ENCODE measurements around the gene UNKL.

Gene UNKL

DNA sequence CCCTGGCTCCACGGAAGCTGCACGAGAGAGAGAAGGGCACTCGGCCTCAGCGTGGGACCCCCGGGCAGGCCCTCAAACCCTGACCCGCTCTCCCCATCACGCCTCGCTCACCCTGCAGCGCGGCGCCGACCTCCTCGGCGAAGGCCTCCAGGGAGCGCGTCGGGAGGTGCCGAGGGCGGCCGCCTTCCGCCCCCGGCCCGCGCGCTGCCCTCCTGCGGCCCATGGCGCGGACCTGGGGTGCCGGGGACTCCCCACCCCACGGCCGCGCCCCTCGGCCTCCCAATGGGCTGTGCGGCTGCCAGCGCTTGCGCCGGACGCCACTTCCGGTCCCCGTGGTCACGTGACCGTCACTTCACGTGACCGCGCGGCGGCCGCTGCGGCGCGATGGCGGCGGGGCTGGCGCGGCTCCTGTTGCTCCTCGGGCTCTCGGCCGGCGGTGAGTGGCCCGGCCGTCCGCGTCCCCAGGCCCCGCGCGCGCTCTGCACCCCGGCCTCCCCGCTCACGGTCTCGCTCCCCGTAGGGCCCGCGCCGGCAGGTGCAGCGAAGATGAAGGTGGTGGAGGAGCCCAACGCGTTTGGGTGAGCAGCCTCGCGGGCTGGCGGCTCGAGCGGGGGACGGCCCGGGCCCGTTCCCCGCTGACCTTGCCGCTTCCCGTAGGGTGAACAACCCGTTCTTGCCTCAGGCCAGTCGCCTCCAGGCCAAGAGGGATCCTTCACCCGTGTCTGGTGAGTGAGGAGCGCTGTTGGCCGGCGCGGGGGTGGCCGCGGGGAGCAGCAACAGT, 62.7 kb downstream of the UNKL start, which contains the start of the genes GNPTG and TSR3:
GNPTG (plus strand) TSS at position 350 of the 781 bp plus-strand sequence; CDS start at position 385, 35 bp downstream.
TSR3 (minus strand) TSS at position 297 of the 781 bp plus-strand sequence; CDS start at position 223, 74 bp downstream.
- no peaks in the 10 kb centered on the region for H3K9me2 ChIP-seq (replicated peaks; ENCODE audit: insufficient read depth, low read length)
- no peak for TF ChIP-seq EZH2phosphoT487 (conservative IDR thresholded peaks at IDR 0.05; ENCODE audit: low read length)
- TF ChIP-seq, protein P1, sequence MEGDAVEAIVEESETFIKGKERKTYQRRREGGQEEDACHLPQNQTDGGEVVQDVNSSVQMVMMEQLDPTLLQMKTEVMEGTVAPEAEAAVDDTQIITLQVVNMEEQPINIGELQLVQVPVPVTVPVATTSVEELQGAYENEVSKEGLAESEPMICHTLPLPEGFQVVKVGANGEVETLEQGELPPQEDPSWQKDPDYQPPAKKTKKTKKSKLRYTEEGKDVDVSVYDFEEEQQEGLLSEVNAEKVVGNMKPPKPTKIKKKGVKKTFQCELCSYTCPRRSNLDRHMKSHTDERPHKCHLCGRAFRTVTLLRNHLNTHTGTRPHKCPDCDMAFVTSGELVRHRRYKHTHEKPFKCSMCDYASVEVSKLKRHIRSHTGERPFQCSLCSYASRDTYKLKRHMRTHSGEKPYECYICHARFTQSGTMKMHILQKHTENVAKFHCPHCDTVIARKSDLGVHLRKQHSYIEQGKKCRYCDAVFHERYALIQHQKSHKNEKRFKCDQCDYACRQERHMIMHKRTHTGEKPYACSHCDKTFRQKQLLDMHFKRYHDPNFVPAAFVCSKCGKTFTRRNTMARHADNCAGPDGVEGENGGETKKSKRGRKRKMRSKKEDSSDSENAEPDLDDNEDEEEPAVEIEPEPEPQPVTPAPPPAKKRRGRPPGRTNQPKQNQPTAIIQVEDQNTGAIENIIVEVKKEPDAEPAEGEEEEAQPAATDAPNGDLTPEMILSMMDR (IDR thresholded peaks at IDR 0.05; ENCODE audit: insufficient read depth, low read length, poor library complexity, severe bottlenecking): no peak
- no peaks in the 10 kb centered on the region for H3K9me3 ChIP-seq (ENCODE audit: insufficient read depth, low read length)
- no peaks in the 10 kb centered on the region for H3K27me3 ChIP-seq (ENCODE audit: low read length)
- H3K27ac ChIP-seq (ENCODE audit: low read depth, low read length): no peak within 1 kb of the TSS
- H3F3A ChIP-seq (ENCODE audit: insufficient read depth): no peaks in the 10 kb centered on the region
- peak within 1 kb of the TSS; percentile 77 for H3K9ac ChIP-seq (ENCODE audit: low read length)
- peak within 1 kb of the TSS; percentile 70 for H3K4me3 ChIP-seq (ENCODE audit: insufficient read depth, low read length, poor library complexity, severe bottlenecking)
- peak within 1 kb of the TSS; percentile 76 for H2AFZ ChIP-seq (ENCODE audit: low read depth, low read length, severe bottlenecking)
- H3K4me2 ChIP-seq (ENCODE audit: low read depth, low read length, poor library complexity, severe bottlenecking): peak within 1 kb of the TSS; percentile 89
- no peaks in the 10 kb centered on the region for H3K36me3 ChIP-seq (ENCODE audit: low read length)
- H3K79me2 ChIP-seq (ENCODE audit: insufficient read depth, low read length): peaks cover 42% of the 10 kb centered on the region
- no peaks in the 10 kb centered on the region for H4K20me1 ChIP-seq (ENCODE audit: low read depth, low read length)

DNA sequence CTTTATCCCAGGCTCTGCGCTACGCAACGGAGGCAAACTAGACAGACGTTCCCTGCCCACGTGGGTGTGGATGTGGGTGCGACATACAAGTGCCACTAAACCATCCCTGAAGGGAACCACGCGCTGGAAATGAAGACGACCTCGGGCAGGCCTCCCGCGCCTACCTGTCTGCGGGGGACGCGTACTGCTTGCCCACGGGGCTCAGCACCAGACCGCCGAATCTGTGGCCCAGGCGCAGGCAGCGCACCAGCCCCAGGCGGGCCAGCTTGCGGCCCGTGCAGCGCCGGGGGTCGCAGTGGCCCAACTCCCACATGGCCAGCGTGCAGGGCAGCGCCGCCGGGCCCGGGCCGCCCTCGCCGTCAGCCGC, 63.3 kb downstream of the UNKL start:
- Histone ChIP-seq H3K27ac (ENCODE audit: low read depth, low read length) (no peak overlapping the region), H3K36me3 (ENCODE audit: low read length) (no peaks in the 10 kb centered on the region), H4K20me1 (ENCODE audit: low read depth, low read length) (no peaks in the 10 kb centered on the region), H3K9ac (ENCODE audit: low read length) (peak overlapping the region; percentile 77), H3K79me2 (ENCODE audit: insufficient read depth, low read length) (peaks cover 42% of the 10 kb centered on the region), H3K4me2 (ENCODE audit: low read depth, low read length, poor library complexity, severe bottlenecking) (peak overlapping the region; percentile 61), H3K27me3 (ENCODE audit: low read length) (no peaks in the 10 kb centered on the region), H3K9me3 (ENCODE audit: insufficient read depth, low read length) (no peaks in the 10 kb centered on the region), H2AFZ (ENCODE audit: low read depth, low read length, severe bottlenecking) (peak overlapping the region; percentile 76), H3F3A (ENCODE audit: insufficient read depth) (no peaks in the 10 kb centered on the region), H3K4me3 (ENCODE audit: insufficient read depth, low read length, poor library complexity, severe bottlenecking) (peak overlapping the region; percentile 70), H3K9me2 (replicated peaks; ENCODE audit: insufficient read depth, low read length) (no peaks in the 10 kb centered on the region)
- TF ChIP-seq, protein P1 (IDR thresholded peaks at IDR 0.05; ENCODE audit: insufficient read depth, low read length, poor library complexity, severe bottlenecking): no peak
- no peak for TF ChIP-seq EZH2phosphoT487 (conservative IDR thresholded peaks at IDR 0.05; ENCODE audit: low read length)

DNA sequence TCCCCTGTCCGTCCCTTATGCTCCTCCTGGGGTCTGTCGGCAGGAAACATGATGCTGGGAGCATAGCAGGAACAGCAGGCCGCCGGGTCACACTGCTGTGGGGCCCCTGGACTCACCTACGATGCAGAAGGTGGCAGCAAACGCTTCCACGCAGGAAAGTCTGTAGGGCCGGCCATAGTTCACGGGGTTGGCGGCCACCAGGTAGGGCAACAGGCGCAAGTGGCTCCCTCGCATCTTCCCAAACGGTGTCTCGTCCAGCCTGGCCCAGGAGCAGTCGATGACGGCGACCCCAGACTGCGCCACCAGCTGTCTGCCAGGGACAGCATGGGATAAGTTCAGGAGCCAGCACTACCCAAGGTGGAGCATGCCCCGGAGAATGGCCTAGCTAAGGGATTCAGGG, 63.8 kb downstream of the UNKL start:
- H3F3A ChIP-seq (ENCODE audit: insufficient read depth): no peaks in the 10 kb centered on the region
- H3K4me3 ChIP-seq (ENCODE audit: insufficient read depth, low read length, poor library complexity, severe bottlenecking): peak overlapping the region; percentile 70
- H3K27me3 ChIP-seq (ENCODE audit: low read length): no peaks in the 10 kb centered on the region
- no peaks in the 10 kb centered on the region for H3K9me2 ChIP-seq (replicated peaks; ENCODE audit: insufficient read depth, low read length)
- H3K36me3 ChIP-seq (ENCODE audit: low read length): no peaks in the 10 kb centered on the region
- no peak overlapping the region for H3K27ac ChIP-seq (ENCODE audit: low read depth, low read length)
- no peaks in the 10 kb centered on the region for H4K20me1 ChIP-seq (ENCODE audit: low read depth, low read length)
- peaks cover 40% of the 10 kb centered on the region for H3K79me2 ChIP-seq (ENCODE audit: insufficient read depth, low read length)
- peak overlapping the region; percentile 77 for H3K9ac ChIP-seq (ENCODE audit: low read length)
- H2AFZ ChIP-seq (ENCODE audit: low read depth, low read length, severe bottlenecking): no peak overlapping the region
- H3K4me2 ChIP-seq (ENCODE audit: low read depth, low read length, poor library complexity, severe bottlenecking): peak overlapping the region; percentile 61
- H3K9me3 ChIP-seq (ENCODE audit: insufficient read depth, low read length): no peaks in the 10 kb centered on the region
- TF ChIP-seq EZH2phosphoT487 (conservative IDR thresholded peaks at IDR 0.05; ENCODE audit: low read length): no peak
- TF ChIP-seq, protein P1 (IDR thresholded peaks at IDR 0.05; ENCODE audit: insufficient read depth, low read length, poor library complexity, severe bottlenecking): no peak
